ENCODE data around the gene KBTBD7. TPM values are rescaled to one million over a fixed set of nuclear protein-coding genes. Genes with fewer than 3 reads are reported as not detected.

KBTBD7 gene
- total and polyA plus RNA-seq, 2 experiments from 2014 or later, result 12.2 to 19.1 TPM

- TF ChIP-seq ZNF462 (CRISPR knock-in tag; IDR thresholded peaks at IDR 0.05), result no peak
- no peak for TF ChIP-seq ZNF114 (CRISPR knock-in tag; IDR thresholded peaks at IDR 0.05)
- no peak for TF ChIP-seq EZH2phosphoT487 (IDR thresholded peaks at IDR 0.05; ENCODE audit: unreplicated experiment)
- TF ChIP-seq, protein P1, sequence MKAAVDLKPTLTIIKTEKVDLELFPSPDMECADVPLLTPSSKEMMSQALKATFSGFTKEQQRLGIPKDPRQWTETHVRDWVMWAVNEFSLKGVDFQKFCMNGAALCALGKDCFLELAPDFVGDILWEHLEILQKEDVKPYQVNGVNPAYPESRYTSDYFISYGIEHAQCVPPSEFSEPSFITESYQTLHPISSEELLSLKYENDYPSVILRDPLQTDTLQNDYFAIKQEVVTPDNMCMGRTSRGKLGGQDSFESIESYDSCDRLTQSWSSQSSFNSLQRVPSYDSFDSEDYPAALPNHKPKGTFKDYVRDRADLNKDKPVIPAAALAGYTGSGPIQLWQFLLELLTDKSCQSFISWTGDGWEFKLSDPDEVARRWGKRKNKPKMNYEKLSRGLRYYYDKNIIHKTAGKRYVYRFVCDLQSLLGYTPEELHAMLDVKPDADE (IDR thresholded peaks at IDR 0.05), result no peak
- no peak for TF ChIP-seq JUNB (IDR thresholded peaks at IDR 0.05; ENCODE audit: unreplicated experiment)
Measured at GRCh38 chr13:41178040-41178439, 16.3 kb downstream of the KBTBD7 start (continued).

- Histone ChIP-seq H3K4me1 (ENCODE audit: insufficient read depth) (no peaks in the 10 kb centered on the region), H3K36me3 (ENCODE audit: insufficient read depth) (peaks cover 7% of the 10 kb centered on the region; the same call in 1 of the 2 replicates), H3K27ac (ENCODE audit: low read depth) (no peak overlapping the region), H2AFZ (no peak overlapping the region), H3F3A (replicated peaks; ENCODE audit: low read depth) (no peaks in the 10 kb centered on the region), H3K4me3 (no peak overlapping the region), H3K4me2 (no peak overlapping the region), H3K79me2 (replicated peaks; ENCODE audit: insufficient read depth) (no peaks in the 10 kb centered on the region), H3K27me3 (ENCODE audit: insufficient read depth) (no peaks in the 10 kb centered on the region), H4K20me1 (replicated peaks; ENCODE audit: insufficient read depth) (no peaks in the 10 kb centered on the region), H3K9me2 (ENCODE audit: insufficient read depth) (no peaks in the 10 kb centered on the region)
- TF ChIP-seq EZH2 (IDR thresholded peaks at IDR 0.05; ENCODE audit: low read depth, unreplicated experiment), result no peak
- H3K9me3 Mint-ChIP-seq, result peaks cover 38% of the 10 kb centered on the region
- no peak overlapping the region for H3K27ac Mint-ChIP-seq
- DNase-seq (ENCODE audit: low spot score) (no peak), ATAC-seq (no peak)
- H3K4me1 Mint-ChIP-seq, result no peaks in the 10 kb centered on the region
- no peak overlapping the region for H3K4me3 Mint-ChIP-seq
- H3K27me3 Mint-ChIP-seq (ENCODE audit: insufficient read depth, low read depth, poor library complexity), result no peaks in the 10 kb centered on the region
- peaks cover 37% of the 10 kb centered on the region for H3K36me3 Mint-ChIP-seq (ENCODE audit: low read depth)
Measured at GRCh38 chr13:41177616-41178015, 16.8 kb downstream of the KBTBD7 start.
